Natural killer cell (primary cell): ENCODE measurements around the gene CDC42EP4. TPM values are rescaled to one million over a fixed set of nuclear protein-coding genes. Genes with fewer than 3 reads are reported as not detected.

Experiments used
- ATAC-seq, 3 donors: fragments of 150-1000 bp in 2 of 3; fragments of 200-7000 bp in 1 of 3; cut with Tn5 transposase; 1 replicate in 1 of 3; 2 replicates in 2 of 3; pipeline ENCODE4 v1.10.0; 2021; ENCODE audit warnings: mild to moderate bottlenecking in 2 of 3, moderate library complexity in 2 of 3
- DNase-seq, 2 donors: peaks; one replicate each; pipeline versions ENCODE4 v3.0.0 to v3.0.0-alpha.2; 2013 to 2021; ENCODE audit warnings: mixed read lengths in 1 of 2
- H3K27ac ChIP-seq: one replicate; pipeline ENCODE4 v1.5.1; 2013; ENCODE audit warnings: mild to moderate bottlenecking, low read length
- H3K27me3 ChIP-seq: one replicate; pipeline ENCODE4 v1.6.1; 2013; ENCODE audit warnings: low read length; ENCODE audit not compliant: control insufficient read depth, insufficient read depth
- H3K36me3 ChIP-seq: one replicate; pipeline ENCODE4 v1.6.1; 2013; ENCODE audit warnings: low read length; ENCODE audit not compliant: control insufficient read depth, insufficient read depth
- H3K4me1 ChIP-seq: one replicate; pipeline ENCODE4 v1.6.1; 2013; ENCODE audit warnings: low read length; ENCODE audit not compliant: control insufficient read depth, insufficient read depth
- H3K4me3 ChIP-seq: one replicate; pipeline ENCODE4 v1.5.1; 2013; ENCODE audit warnings: low read length
- H3K9me3 ChIP-seq: one replicate; pipeline ENCODE4 v1.6.1; 2013; ENCODE audit warnings: low read length; ENCODE audit not compliant: control insufficient read depth, insufficient read depth
- H3K27ac Mint-ChIP-seq, 2 donors: one replicate each; pipeline ENCODE4 v1.8.0; 2022; ENCODE audit warnings: mild to moderate bottlenecking in 2 of 2, mixed read lengths in 2 of 2, moderate library complexity in 1 of 2
- H3K27me3 Mint-ChIP-seq, 2 donors: one replicate each; pipeline ENCODE4 v1.8.0; 2022; ENCODE audit warnings: low read depth in 2 of 2, mixed read lengths in 2 of 2
- H3K36me3 Mint-ChIP-seq: one replicate; pipeline ENCODE4 v1.8.0; 2022; ENCODE audit warnings: mixed read lengths
- H3K4me1 Mint-ChIP-seq, 2 donors: one replicate each; pipeline ENCODE4 v1.8.0; 2022; ENCODE audit warnings: mixed read lengths in 2 of 2
- H3K4me3 Mint-ChIP-seq: one replicate; pipeline ENCODE4 v1.8.0; 2022; ENCODE audit warnings: mild to moderate bottlenecking, moderate library complexity, mixed read lengths
- H3K9me3 Mint-ChIP-seq, 2 donors: one replicate each; pipeline ENCODE4 v1.8.0; 2022; ENCODE audit warnings: mixed read lengths in 2 of 2
- WGBS: methylation state at CpG from one replicate; pipeline ENCODE4 v1.1.7; 2013; ENCODE audit warnings: missing lambda C conversion rate; ENCODE audit not compliant: insufficient coverage; 5-methylcytosine and 5-hydroxymethylcytosine counted together
- intact Hi-C: fragments of 100-400 bp; cut with micrococcal nuclease; formaldehyde crosslinking; loops from one replicate; pipeline ENCODE4 v1.14.2; 2022
- total RNA-seq, 4 donors: library from RNA; stranded (reverse); fragments of 120-200 nt in 1 of 4; gene quantifications; one replicate each; pipeline versions ENCODE4 v1.2.3 to v1.2.4, GENCODE V29; 2013 to 2022
- TF ChIP-seq, protein P1 (sequence below): fragments of 200-600 bp; IDR thresholded peaks from one replicate; pipeline ENCODE4 v1.8.0; 2022; ENCODE audit warnings: antibody characterized with exemption

The CDC42EP4 gene
- total RNA-seq, 3 donors from 2014 or later (not counting 1 experiment from before 2014, with no cell fraction given), result 2.5 to 9.6 (median 4.4) TPM

- TF ChIP-seq, protein P1, sequence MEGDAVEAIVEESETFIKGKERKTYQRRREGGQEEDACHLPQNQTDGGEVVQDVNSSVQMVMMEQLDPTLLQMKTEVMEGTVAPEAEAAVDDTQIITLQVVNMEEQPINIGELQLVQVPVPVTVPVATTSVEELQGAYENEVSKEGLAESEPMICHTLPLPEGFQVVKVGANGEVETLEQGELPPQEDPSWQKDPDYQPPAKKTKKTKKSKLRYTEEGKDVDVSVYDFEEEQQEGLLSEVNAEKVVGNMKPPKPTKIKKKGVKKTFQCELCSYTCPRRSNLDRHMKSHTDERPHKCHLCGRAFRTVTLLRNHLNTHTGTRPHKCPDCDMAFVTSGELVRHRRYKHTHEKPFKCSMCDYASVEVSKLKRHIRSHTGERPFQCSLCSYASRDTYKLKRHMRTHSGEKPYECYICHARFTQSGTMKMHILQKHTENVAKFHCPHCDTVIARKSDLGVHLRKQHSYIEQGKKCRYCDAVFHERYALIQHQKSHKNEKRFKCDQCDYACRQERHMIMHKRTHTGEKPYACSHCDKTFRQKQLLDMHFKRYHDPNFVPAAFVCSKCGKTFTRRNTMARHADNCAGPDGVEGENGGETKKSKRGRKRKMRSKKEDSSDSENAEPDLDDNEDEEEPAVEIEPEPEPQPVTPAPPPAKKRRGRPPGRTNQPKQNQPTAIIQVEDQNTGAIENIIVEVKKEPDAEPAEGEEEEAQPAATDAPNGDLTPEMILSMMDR, result no peak
- no peak overlapping the region for H3K27ac ChIP-seq
- no peaks in the 10 kb centered on the region for H3K36me3 ChIP-seq
- H3K4me1 ChIP-seq, result no peaks in the 10 kb centered on the region
- Mint-ChIP-seq H3K9me3 (no peaks in the 10 kb centered on the region), H3K4me1 (no peaks in the 10 kb centered on the region), H3K27me3 (no peaks in the 10 kb centered on the region), H3K36me3 (no peaks in the 10 kb centered on the region), H3K27ac (no peak overlapping the region), H3K4me3 (no peak overlapping the region)
- no peaks in the 10 kb centered on the region for H3K9me3 ChIP-seq
- ATAC-seq (no peak), DNase-seq (no peak)
- intact Hi-C loops, result no loop called here
- 71% methylated on average over 5 of the region's 5 CpGs for WGBS
- no peak overlapping the region for H3K4me3 ChIP-seq
- H3K27me3 ChIP-seq, result no peaks in the 10 kb centered on the region
These were observed 7.0 kb upstream of the CDC42EP4 start for GRCh38 chr17:73318836-73319235.

GRCh38 chr17:73318427-73318813 is 6.6 kb upstream of the CDC42EP4 start:
- intact Hi-C loops, result no loop called here
- Mint-ChIP-seq H3K4me3 (no peak overlapping the region), H3K4me1 (no peaks in the 10 kb centered on the region), H3K36me3 (no peaks in the 10 kb centered on the region), H3K27me3 (no peaks in the 10 kb centered on the region), H3K27ac (no peak overlapping the region), H3K9me3 (no peaks in the 10 kb centered on the region)
- Histone ChIP-seq H3K27ac (no peak overlapping the region), H3K4me3 (no peak overlapping the region), H3K4me1 (no peaks in the 10 kb centered on the region), H3K36me3 (no peaks in the 10 kb centered on the region), H3K9me3 (no peaks in the 10 kb centered on the region), H3K27me3 (no peaks in the 10 kb centered on the region)
- no peak for ATAC-seq
- 98% methylated on average over 7 of the region's 8 CpGs for WGBS
- TF ChIP-seq, protein P1, result no peak
- DNase-seq, result no peak

- H3K27ac Mint-ChIP-seq, result no peak overlapping the region
- no peaks in the 10 kb centered on the region for H3K27me3 Mint-ChIP-seq
- DNase-seq, result no peak
- 81% methylated on average over 9 of the region's 9 CpGs for WGBS
- no peaks in the 10 kb centered on the region for H3K4me1 ChIP-seq
- no peaks in the 10 kb centered on the region for H3K36me3 Mint-ChIP-seq
- H3K4me3 ChIP-seq, result no peak overlapping the region
- H3K9me3 ChIP-seq, result no peaks in the 10 kb centered on the region
- no peak overlapping the region for H3K27ac ChIP-seq
- ATAC-seq, result no peak
- TF ChIP-seq, protein P1, result no peak
- intact Hi-C loops, result no loop called here
- no peaks in the 10 kb centered on the region for H3K9me3 Mint-ChIP-seq
- H3K4me3 Mint-ChIP-seq, result no peak overlapping the region
- no peaks in the 10 kb centered on the region for H3K27me3 ChIP-seq
- H3K4me1 Mint-ChIP-seq, result no peaks in the 10 kb centered on the region
- no peaks in the 10 kb centered on the region for H3K36me3 ChIP-seq
These were observed 6.0 kb upstream of the CDC42EP4 start for GRCh38 chr17:73317513-73318426.
